ENCODE results near the gene GALC.

GALC gene

DNA sequence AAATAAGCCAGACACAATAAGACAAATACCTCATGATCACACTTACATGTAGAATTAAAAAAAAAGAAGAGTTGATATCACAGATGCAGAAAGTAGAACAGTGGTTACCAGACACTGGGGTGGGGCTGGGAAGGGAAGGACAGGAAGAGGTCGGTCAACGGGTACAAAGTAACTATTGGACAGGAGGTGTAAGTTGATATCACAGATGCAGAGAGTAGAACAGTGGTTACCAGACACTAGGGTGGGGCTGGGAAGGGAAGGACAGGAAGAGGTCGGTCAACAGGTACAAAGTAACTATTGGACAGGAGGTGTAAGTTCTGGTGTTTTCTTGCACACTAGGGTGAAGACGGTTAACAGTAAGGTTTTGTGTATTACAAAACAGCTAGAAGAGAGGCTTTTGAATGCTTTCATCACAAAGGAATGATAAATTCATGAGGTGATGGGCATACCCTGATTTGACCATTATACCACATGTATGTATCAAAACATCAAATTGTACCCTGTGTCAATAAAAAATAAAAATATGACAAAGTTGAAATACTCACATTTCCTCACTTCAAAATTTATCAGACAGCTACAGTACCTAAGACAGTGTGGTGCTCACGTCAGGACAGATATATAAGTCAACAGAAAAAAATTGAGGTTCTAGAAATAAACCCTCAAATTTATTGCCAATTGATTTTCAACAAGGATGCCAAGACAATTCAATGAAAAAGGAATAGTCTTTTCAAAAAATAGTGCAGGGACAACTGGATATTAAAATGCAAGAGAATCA, 32.8 kb downstream of the GALC start:
- no peak for DNase-seq (ENCODE audit: low read depth, low spot score)

DNA sequence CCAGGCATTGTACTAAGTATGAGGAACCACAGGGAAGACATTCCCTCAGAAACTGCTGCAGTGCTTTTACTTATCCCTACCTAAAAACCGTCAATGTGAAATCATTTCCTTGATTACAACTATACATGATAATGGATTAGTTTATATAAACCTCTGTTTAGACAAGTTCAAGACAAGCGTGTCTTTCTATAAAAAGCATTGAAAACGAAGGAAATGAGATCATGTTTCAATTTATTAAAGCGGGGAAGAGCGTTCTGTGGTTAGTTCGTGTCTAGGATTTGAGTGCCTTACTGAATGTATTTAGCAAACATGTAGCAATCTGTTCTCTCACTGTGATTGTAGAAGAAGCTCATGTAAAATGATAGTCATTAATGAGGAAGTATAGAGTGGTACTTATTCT, 37.5 kb downstream of the GALC start:
- DNase-seq (ENCODE audit: low read depth, low spot score): no peak

DNA sequence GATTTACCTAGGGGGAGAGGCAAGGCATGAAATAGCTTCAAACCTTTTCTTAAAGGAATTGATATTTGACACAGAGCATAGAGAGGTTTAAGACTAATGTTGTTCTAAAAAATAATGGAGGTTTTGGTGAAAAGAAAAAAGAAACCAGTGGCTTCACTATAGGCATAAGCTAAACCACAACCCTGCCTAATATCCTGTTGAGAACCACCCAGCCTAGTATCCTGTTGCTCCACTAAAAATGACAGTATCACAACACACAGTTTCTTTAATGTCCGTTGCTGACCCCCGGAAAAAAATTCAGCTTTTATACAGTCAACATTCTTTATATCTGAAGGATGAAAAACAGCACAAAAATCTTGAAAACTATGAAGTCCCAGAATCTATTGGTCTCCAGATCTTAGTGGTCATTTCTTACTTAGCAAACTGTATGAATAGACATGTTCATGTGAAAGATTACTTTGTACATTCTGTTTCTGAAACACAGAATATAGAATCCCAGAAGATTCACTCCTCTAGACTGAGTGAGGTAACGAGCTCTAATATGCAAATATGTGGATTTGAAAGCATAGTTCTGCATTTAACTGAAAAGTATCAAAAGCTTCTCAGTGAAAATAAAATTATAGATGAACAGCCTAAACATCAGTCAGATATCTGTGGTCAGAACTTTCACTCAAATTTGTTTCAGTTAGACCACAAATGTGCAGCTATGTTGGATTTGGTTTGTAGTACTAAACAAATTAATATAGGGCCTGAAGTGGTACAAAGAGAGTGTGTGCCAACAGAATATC, 40.5 kb downstream of the GALC start:
- no peak for DNase-seq (ENCODE audit: low read depth, low spot score)

DNA sequence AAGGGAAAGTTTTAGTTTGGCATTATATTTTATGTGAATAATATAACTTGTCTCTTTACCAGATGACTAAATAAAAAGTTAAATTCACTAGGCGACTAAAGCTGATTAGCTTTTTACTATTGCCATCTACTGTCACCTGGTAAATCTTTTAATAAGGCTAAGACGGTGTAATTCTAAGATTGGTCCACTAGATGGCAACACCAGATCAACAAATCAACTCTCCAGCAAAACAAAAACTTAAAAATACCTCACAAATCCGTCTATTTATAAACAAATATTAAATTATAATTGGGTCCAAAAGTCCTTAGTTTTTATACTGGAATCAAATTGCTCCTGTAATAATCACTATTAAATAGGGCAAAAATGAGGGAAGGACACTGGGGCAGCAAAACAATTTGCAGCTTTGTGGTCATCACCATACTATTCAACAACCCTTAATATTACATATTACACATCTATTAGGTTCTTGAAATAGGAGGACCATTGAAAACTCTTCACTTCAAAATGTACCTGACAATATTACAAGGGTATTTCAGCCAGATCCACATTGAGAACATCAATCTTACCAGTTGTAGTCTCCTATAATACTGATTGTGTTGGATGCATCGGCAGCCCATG, 47.9 kb downstream of the GALC start:
- no peak for DNase-seq (ENCODE audit: low read depth, low spot score)

DNA sequence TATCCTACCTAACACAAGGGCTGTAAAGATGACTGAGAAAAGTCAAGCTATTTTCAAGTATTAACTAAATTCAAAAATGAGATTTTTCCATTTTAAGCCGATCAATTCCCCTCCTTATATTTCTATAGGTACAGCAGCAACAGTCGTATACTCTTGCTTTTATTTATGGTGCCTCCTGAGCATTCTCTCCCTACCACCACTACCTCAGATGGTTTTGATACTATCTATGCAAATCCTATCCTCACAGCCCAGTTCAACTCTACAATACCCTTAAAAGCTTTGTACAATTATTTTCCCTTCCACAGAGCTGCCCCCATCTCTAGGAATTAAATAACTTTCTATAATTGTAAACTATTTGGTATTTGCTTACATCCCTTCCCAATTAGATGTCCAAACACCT, 52.1 kb downstream of the GALC start:
- DNase-seq (ENCODE audit: low read depth, low spot score): no peak

DNA sequence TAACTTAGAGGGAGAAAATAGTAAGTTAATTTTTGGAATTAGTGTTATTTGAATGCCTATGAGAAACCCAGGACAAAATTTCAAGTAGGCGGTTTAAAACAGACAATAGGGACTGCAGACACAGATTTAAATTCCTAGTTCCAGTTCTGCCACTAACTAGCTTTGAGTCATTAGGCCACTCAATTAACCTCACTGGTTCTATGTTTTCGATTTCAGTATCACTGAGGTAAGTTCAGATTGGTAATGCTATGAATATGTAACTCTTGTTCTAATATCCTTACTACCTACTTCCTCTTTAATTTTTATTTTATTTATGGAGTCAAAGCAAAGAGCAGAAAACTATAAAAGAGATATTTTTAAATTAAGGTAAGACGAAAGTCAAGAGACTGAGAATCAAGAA, 52.6 kb downstream of the GALC start:
- no peak for DNase-seq (ENCODE audit: low read depth, low spot score)

DNA sequence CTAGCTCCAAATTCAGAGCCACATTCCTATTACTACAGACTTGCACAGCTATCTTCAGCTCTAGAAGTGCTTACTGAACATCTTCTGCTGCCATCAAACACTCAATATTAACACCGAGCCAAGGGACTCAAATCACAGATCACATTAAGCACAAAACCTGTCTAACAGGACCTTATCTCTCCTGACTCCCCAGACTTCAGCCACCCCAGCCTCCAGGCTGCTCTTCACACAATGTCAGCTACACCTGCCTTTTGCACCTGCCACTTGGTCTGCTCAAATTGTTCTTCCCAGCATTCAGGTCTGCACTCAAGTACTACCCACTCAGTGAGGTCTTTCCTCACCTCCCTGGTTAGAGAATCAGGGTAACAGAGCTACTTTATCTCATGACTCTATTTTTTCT, 57.1 kb downstream of the GALC start:
- DNase-seq (ENCODE audit: low read depth, low spot score): peak; percentile 2

DNA sequence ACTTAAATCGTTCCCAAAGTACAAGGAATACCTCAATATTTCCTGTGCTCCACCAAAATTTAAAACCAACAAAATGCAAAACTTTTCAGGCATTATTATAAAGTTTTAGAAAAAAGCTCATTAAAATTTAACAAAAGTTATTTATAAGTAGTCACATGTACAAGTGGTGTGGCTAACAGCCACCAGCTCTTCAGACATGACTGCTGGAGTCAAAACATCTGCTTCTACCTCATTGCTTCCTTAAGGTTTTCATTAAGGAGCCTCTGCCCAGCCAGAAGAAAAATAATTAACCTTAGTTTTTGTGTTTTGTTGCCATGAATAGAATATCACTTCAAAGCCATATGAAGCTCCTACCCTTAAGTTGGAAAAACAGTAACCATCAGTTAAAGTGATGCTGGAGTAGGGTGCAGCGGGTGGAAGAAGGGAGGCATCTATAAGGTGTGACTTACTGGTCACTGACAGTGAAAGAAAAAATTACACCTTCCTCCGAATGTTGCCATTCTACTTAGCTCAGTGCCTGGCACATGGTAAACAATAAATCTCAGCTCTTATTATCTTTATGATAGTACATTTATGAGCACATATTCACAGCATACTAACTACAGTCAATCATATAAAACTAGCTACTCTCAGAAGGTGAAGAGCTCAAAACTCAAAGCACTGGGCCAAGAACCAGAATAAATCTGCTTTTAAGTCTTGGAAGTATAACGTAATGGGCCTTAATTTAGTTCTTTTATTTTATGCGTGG, 57.7 kb downstream of the GALC start:
- DNase-seq (ENCODE audit: low read depth, low spot score): no peak

DNA sequence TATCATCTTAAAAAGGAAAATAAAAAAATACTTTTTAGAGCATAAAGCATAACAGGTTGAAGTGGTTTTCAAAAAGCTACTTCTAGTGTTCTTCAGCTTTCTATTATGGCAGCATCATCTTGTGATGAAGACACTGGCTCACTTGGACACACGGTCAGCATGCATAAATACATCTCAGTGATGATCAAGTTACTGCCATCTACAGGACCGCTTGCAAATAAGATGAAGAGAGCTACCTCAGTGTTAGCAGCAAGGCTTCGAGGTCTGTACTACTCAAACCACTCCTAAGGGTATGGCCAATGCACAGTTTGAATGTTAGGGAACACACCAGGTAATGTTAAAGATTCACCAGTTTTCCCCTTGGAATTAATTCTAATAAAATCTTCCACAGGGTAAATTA, 58.8 kb downstream of the GALC start:
- DNase-seq (ENCODE audit: low read depth, low spot score): no peak

DNA sequence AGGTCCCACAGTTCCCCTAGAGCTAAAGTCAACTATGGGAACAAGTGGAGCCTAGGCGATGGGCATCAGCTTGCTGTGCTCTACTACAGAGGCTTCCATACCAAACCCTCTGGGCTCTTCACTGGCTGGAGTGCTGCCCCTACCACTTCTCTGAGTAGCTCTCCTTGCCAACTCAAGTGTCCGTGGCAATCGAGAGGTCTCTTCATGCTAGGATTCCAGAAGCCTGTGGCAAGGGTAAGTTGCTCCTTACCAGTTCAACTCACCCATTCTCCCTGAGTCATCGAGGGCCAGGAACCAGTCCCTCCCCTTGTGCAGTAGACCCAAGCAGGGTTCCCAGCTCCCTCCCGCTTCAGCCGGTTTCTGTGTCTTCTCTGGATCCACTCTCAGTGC, 76.1 kb downstream of the GALC start:
- no peak for DNase-seq (ENCODE audit: low read depth, low spot score)

DNA sequence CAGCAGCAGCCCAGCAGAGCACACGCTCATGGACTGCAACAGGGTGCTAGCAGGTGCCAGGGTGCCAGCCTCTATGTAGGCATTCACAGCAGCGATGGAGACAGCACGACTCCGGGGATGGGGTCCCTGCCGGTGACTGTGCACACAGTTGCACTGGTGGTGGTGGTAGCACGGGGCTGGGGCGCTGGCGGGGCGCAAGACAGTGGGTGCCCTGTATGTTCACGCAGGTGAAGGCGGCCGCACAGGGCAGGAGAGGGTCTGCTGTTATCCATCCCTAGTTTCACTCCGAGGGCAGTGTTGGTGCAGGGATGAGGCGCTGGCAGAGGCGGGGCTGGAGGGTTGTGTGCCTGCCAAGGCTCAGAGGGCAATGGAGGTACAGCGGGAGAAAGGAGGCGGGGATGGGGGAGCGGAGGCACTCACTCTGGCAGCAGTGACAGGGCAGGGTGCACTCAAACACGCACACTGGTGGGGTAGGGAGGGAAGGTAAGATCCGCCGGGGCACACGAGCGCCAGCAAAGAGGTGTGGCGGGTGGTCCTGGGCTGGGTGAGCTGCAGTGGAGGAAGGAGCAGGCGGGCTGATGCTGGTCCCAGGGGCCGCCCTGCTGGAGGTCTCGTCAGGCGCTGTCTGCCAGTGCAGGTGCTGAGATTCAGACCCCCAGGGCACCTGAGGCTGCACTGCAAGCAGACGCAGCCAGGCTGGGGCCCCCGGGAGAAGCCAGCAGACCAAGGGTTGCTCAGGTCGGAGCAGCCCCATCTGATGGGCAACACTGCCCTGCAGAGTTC, 76.7 kb downstream of the GALC start:
- DNase-seq (ENCODE audit: low read depth, low spot score): no peak

DNA sequence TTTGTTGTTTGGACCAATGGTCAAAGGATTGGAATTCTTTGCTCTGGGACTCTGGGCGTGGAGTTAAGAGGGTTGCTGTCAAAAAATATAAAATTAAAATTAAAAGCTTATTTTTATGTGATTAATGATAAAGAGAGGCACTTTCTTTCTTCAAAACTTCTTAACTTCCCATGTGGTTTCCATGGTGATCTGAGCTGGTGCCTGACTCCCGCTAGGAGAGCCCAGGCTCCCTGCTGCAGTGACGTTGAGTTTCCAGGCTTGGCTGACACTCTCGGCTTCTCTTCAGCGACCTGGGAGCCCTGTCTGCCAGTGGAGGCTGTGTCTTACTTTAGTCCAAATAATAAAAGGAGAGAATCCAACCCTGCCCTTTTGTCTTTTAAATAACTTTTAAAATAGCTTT, 84.4 kb downstream of the GALC start:
- no peak for DNase-seq (ENCODE audit: low read depth, low spot score)

DNA sequence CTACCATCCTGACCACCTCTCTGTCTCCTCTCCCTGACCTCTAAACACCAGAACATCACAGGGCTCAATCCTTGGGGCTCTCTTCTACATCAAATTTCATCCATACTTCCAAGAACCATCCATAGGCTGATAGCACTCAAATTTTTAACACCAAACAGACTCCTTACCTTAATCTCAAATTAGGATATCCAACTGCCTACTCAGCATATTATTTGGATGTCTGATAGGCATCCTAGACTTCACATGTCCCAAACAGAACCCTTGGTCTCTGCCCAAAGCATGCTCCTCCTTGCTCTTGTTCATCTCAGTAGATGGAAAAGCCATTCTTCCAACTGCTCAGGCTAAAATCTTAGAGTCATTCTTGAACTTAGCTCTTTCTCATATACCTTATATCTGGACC, 91.3 kb downstream of the GALC start:
- no peak for DNase-seq (ENCODE audit: low read depth, low spot score)

DNA sequence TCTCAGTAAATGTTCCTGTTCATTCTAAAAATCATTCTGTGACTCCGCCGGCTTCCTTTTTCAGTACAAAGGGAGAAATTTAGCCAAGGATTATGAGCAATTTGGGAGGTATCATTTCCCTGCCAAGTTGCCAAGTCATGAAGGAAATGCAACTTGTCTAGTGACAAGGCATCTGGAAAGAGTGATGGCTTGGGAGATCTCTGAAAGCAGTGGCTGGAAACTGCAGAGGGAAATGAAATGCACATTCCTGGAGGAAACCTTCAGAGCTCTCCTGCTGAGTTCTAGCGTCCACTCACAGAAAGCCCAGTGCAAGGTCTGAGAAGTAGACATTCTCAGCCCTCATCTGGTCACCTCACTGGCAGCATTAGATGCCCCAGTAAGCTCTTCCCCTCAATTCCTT, 91.7 kb downstream of the GALC start:
- DNase-seq (ENCODE audit: low read depth, low spot score): no peak

DNA sequence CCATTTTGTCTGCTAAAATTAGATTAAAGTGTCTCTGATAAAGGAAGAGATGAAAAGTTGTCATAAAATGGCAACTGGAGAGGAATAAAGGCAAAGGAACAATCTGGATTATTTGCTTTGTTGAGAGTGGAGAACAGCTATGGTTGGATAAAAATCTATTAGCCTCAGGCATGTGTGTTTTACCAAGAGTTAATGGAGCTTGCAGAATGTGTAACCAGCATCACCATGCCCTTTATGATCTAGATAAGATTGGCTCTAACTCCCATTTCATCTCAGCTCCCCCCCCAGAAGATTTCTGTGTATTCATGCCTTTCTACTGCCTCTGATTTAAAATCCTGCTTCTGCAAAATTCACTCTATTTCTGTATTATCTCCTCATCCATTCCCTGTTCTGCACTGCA, 93.8 kb downstream of the GALC start:
- no peak for DNase-seq (ENCODE audit: low read depth, low spot score)

DNA sequence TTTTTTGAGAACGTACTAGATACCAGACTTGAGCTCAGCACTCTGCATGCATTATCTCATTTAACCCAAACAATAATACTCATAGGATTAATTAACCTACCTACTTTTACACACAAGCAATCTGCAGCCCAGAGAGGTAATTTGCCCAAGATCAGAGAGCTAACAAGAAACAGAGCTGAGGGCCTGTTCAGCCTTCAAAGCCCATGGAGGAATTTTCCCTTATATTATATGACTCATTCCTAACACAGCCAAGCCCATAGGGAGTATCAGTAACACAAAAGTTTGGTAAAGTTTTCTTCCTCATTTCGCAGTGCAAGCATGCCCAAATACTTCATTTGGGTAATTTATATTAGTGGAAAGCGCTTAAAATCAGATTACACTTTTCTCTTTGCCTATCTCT, 94.7 kb downstream of the GALC start:
- no peak for DNase-seq (ENCODE audit: low read depth, low spot score)

DNA sequence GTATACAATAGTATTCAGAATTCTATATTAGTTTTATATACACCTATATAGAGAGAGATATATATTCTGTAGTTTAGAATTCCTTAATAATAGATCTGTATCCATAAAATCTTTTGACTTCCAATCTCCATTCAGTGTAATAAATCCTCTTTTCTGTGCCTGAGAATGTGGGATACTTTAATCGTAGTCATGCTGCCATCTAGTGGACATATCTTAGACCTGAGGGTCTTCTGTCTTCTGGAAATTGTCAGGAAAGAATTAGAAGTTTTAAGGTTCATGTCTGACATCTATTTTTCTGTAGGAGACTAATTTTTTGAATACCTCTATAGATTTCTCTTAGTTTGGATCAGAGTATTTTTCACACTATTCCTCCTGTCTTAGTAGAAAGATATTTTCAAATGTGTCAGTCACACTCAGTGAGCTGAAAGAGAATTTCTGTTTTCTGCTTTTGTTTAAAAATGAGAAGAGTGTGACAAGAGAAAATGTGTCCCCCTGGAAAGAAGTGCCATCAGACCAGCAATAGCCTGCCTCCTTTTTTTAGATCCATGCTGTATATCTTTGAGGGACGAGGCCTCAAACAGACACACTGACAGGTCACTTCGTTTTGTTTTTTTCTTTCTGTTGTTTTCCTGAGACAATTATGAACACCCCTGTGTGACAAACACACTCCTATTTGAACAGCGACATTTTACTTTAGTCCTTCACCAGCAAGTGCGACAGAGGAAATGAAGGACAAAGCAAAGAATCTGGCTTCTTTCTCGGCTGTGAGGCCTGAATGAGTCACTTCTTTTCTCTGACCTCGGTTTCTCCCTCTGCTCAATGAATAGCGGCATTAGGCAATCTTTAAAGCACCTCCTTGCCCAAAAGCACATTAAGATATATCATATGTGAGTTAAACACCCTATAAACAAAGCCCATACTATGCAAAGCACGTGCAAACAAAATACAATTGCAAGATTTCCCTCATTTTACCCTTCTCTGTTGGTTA, 96.3 kb downstream of the GALC start:
- DNase-seq (ENCODE audit: low read depth, low spot score): no peak

DNA sequence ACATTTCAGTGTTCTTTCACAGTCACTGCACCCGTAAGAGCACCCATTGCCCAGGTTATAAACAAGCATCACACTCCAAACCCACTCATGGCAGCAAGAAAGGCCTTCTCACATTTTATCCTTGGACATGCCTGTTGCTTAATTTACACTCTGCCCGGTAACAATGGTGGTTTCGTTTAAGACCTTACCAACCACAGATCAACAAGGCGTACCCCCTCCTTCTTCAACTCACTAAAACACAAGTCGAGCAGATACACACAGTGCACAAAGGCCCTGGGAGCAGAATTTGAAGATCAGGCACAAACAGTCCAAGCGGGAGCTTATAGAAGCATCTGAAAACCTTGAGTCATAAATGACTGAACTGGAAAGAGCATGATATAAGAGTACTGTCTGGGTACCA, 98.1 kb downstream of the GALC start:
- DNase-seq (ENCODE audit: low read depth, low spot score): no peak

DNA sequence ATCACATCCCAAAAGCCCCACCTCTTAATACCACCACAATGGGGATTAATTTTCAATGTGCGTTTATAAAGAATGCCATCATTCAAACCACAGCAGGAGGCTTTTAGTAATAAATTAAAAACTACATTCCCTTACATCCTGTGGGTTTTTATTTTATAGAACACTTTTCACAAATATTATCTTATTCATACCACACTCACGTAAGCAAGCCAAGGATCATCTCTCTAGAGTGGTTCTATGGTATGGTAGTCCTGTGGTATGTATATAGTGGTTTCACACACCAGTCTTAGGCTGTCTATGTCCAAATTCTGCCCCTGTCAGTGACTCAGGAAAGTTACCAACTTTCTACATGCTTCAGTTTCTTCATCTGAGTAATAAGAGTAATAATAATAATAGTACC, 100.2 kb downstream of the GALC start:
- DNase-seq (ENCODE audit: low read depth, low spot score): no peak

Data from ELF-1 (cell line).